Activated CD8-positive, alpha-beta memory T cell treated with anti-CD3 and anti-CD28 coated beads for 4 hours (primary cell): ENCODE data around the gene WNT2B.

ENCODE experiments used
- DNase-seq, 2 donors: peaks; one replicate each; pipeline ENCODE4 v3.0.0-alpha.2; 2020; ENCODE audit warnings: low read depth in 2 of 2

The WNT2B gene

DNA sequence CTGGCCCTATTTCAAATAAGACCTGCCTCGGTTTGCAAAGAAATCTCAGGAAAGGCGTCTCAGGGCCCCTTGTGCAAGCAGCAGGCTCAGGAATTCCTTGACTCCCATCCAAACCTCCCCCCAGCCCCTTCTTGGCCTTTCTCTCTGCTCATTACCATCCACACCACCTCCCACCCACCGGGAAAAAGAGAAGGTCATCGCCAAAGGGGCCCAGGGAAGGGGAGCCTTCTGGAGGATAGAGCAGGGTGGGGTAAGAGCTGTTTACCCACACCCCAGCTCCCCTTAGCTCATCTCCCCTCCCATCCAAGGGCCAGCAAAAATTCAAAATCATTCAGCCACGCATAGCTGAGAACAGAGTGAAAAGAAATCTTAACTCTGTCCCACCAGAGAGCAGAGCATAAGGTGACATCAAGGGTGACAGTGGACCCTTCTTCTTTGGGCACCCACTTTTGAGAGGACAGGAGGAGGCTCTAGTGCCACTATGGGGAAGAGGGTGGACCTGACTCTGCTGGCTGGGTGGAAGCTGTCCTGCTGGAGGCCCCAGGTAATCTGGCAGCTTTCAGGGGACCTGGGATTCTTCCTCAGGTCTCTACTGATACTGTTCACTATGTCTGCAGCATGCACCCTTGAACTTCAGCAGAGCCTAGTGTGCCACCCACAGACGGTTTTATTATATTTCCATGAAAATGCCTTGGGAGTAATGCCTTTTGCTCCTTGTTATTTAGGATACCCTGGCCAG is 3.9 kb upstream of the WNT2B start:
- no peak for DNase-seq

DNA sequence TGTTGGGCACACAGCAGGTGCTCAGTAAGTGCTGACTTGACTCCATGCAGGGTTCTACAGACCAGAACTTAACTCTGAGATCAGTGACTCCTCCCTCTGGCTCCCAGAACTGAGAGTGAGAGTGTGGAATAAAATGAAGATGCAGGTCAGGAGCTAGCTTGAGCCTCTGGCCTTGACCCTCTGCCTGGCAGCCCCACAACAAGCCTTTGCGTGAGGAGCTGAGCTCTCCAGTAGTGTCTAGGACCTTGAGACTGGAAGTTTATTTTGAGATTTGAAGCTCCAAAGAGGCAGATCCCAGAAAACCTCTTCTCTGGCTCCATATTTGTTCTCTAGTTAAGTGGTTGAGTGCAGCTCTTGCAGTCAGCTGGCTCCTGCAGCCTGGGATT is 3.4 kb upstream of the WNT2B start:
- DNase-seq: no peak

DNA sequence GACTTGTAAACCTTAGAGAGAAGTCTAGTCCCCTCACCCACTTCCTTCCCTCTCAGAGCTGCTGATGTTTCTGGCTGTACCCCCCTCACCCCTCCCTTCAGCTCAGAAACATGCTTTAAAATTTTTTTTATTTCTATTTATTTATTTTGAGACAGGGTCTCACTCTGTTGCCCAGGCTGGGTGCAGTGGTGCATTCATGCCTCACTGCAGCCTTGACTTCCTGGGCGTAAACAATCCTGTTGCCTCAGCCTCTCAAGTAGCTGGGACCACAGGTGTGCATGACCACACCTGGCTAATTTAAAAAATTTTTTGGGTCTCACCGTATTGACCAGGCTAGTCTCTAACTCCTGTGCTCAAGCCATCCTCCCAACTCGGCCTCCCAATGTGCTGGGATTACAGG is 2.9 kb upstream of the WNT2B start:
- DNase-seq: no peak

DNA sequence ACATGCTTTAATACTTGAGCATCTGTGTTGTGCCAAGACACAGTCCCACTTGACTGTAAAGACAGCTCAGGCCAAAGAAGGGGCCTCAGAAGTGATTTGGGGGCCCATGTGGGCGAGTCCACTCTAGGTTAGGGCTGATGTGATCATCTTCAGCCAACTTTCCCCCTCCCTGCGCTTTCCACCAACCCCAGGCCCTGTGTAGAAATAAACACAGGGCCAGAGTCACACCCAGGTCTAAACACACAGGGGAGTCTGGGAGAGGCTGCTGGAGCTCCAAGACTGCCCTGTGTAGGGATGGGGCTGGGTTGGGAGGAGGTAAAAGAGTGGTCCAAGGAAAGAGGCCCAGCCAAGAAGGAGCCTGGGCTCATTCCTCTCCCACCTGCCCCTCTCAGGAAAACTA is 2.5 kb upstream of the WNT2B start:
- DNase-seq: no peak

DNA sequence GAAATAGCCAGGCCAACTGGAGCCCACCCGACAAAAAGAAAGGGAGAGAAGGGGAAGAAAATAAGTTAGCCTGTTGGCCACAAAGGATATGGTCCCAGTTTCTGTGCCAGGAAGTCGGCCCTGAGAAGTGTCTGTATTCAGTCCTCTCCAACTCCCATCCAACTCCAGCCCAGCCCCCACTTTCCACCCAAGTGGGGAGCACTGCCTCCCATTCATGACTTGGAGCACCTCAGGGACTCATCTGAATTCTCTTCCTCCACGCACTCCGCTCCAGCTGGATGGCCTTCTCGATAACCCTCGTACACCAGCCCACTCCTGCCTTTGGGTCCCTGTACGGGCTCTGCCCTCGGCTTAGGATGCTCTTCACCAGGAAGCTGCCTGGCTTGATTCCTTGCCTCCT is 2.0 kb upstream of the WNT2B start:
- DNase-seq: no peak

DNA sequence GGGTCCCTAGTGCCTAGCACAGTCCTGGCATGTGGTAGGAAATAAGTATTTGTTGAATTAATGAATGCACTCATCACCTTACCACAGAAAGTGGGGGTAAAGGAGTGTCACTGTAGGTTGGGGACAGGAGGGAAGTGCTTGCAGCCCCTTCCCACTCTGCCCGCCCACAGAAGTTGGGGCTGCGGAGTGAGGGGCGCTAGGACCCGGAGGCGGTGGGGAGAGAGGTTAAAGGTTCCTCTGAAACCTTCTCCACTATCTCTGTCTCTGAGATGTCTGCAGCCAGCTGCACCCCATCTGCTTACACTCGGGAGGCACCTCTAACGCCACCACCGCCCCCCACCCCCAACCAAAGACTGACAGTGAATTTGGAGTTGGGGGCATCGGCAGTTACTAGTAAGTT is 1.4 kb upstream of the WNT2B start:
- DNase-seq: no peak

DNA sequence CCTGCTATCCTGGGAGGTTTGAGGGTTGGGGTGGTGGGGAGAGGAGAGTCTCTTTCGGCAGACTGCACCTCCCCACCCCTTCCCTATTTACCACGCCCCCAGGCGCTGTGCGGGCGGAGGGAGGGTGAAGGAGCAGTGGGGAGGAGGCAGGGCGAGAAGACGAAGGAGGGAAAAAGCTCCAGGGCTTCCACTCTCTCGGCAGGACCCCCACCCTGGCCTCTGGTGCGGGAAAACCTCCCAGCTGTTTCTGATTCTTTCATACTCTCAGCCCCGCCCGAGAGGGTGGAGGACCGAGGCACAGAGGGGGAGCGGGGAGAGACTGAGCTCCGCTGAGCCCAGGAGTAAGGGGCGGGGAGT is 866 bp upstream of the WNT2B start:
- no peak for DNase-seq

DNA sequence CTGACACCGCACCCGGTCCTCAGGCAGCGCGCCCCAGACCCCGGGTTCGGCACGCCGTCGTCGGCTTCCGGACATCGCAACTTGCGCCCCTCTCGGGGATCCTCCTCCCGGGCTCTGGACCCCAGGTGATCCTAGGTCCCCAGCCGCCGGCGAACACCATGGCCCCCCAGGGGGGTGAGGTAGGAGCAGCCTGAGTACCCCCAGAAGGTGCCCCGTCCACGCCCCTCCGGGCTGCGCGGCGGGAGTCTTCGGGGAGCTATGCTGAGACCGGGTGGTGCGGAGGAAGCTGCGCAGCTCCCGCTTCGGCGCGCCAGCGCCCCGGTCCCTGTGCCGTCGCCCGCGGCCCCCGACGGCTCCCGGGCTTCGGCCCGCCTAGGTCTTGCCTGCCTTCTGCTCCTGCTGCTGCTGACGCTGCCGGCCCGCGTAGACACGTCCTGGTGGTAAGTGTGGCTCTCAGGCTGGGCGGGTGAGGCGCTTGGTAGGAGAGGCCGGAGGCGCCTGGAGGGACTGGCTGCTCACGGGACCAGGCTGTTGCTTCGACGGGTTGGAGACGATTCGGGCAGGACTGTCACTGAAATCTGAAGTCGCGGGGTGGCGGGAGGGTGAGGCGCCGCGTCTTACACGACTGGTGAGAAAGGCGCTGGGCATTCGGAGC is 367 bp downstream of the WNT2B start:
- no peak for DNase-seq

DNA sequence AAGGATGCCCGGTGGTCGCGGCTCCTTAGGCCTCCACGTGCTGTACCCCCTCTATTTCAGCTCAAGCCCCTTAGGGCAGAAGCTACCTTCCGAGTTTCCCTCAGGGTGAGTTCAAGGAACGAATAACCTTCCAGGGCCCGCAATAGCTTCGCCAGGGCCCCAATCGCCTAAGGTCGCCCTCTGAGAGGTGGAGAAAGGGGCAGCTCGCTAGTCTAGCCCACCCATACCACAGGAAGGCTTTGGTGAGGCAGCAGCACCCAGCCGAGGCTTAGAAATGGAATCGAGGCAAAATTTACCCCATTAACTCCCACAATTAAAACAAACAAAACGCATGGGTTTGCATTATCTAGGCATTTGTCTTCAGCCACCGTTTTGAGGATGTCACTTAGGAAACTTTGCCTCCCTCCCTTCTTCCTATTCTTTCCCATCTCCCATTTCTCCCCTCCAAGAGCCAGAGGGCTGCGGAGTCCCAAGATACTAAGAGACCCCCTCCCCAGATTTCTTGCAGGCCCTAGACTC is 954 bp downstream of the WNT2B start:
- DNase-seq: no peak

DNA sequence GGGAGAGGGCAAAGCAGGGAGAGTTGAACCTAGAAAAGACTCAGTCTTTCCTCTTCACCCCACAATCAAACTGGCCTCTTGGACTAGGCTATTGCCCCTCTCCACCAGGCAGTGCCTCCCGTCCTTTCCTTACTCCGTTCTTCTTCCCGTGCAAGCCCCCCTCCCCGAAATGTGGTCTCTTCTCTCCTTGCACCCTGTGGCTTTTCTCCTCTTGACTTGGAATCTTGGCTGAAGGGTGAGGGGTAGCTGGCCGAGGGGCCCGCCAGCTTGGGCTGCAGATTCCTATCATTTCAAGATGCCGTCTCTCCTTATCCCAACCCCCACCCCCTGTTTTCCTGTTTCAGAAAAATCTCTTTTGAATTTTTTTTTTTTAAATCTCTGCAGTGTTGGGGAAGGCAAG is 1.6 kb downstream of the WNT2B start:
- no peak for DNase-seq

DNA sequence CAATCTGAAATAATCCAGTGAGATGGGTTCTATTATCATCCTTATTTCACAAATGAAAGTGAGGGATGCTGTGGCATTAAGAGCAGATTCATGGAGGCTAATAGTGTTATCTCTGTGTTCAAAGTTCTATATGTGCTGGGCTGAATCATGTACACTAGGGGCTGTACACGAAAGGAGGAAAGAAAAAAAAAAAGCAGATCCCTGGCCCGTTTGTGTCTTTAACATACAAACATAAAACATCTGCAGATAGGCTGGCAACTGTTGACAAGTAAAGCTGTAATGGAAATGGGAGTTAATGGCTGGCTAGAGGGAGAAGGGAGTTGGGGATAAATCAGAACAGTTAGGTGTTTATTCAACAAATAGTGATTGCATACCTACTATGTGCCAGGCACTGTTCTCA is 3.1 kb downstream of the WNT2B start:
- no peak for DNase-seq

DNA sequence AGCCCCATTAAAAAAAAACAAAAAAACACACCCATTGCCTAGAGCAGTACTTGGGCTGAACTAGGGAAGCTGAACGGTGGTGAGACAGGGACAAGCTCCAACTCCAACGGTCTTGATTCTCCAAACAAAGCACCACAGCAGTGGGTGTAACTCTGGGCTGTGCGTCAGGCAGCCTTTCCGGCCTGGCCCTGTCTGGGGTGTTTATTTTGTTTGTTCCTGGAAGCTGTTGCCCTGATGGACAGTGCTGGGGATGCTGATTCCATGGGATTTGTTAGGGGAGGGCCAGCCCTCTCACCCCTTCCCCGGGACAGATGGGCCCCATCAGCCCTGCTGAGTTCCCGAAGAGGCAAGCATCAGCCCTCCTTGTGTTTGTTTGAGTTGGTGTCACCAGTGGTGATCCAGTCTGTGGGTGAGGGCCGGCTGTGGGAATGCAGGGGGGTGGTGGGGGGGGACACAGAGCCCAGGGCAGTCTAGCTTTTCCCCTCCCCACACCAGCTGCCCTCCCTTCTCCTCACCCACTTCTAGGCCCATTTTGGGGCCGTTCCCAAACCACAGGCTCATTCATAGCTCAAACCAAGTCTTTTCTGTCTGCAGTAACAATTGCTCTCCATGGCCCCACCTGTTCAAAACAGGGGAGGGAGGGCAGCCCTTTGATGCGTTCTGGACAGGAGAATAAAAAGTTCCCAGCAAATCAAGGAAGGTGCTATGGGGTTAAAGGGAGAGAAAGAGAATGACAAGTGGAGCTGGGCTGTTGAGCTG is 4.5 kb downstream of the WNT2B start:
- no peak for DNase-seq

DNA sequence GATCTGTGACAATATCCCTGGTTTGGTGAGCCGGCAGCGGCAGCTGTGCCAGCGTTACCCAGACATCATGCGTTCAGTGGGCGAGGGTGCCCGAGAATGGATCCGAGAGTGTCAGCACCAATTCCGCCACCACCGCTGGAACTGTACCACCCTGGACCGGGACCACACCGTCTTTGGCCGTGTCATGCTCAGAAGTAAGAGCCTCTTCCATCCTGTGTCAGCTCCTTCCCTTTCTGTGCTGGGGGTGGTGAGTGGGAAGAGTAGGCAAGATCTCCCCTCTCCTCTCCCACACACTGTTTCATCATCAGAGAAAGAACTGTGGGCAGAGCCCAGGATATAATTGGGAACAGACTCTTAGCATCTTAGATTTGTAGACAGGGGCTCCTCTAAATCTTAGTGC is 6.1 kb downstream of the WNT2B start:
- DNase-seq: no peak

DNA sequence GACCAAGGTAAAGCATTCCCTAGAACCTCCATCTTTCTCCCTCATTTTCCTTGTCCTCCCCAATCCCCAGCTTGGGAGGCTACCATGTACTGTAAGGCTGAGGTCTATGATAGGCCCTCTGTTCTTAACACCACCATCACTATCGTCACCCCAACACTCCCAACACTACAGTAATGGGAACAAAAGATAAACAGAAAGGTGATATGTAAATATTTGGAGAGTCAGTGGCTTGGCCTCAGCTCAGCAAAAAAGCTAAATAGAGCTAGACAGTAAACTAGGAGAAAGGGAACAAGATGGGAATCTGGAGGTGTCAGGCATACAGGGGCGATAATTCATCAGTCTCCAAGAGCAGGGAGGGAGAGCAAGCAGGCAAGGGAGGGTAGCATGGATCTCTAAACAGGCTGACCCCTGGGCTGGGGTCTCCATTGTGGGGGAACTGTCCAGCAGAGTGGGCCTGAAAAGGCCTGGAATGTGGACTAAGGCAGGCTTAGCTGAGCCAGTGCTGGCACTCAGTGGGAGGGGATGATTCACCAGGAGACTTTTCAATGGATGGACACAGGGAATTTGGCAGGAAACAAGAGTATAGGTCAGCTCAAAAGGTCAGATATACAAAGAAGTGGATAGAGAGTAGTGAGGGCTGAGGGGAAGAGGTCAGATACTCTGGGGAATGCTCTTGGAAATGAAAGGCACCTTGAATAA is 6.7 kb downstream of the WNT2B start:
- DNase-seq: no peak

DNA sequence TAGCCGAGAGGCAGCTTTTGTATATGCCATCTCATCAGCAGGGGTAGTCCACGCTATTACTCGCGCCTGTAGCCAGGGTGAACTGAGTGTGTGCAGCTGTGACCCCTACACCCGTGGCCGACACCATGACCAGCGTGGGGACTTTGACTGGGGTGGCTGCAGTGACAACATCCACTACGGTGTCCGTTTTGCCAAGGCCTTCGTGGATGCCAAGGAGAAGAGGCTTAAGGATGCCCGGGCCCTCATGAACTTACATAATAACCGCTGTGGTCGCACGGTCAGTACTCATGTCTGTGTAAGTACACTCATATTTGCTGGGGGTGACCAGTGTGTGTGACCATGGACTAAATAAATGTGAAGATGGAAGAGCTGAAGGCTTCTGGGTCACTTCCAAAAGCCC is 7.4 kb downstream of the WNT2B start:
- DNase-seq: no peak

DNA sequence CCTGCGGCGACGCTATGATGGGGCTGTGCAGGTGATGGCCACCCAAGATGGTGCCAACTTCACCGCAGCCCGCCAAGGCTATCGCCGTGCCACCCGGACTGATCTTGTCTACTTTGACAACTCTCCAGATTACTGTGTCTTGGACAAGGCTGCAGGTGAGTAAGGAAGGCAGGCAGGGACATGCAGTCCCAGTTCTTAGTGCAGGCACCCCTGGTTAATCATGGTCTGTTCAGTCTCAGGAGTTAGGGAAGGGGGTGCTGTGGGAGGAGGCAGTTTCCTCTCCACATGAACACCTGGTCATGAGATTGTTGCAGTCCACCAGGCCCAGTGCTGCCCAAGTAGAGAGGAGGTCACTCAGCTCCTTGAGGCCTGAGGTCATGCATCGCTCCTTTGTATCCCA is 8.5 kb downstream of the WNT2B start:
- DNase-seq: no peak

DNA sequence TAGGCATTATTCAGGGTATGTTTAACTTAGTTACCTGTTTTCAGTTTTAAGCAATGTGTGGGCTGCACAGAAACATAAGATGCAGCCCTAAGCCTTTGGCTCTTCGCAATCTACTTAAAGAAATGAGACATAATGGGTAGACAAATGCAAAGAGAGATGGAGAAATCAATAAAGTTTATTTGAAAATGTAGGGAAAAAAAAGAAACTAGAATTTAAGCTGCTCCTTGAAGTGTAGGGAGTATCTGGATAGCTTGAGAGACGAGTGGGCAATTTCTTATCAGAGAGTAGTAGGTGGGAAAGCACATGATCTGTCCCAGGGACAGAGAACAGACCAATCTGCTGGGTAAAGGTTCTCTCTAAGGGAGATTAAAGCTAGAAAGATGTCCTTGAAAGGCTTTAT is 8.9 kb downstream of the WNT2B start:
- DNase-seq: no peak

DNA sequence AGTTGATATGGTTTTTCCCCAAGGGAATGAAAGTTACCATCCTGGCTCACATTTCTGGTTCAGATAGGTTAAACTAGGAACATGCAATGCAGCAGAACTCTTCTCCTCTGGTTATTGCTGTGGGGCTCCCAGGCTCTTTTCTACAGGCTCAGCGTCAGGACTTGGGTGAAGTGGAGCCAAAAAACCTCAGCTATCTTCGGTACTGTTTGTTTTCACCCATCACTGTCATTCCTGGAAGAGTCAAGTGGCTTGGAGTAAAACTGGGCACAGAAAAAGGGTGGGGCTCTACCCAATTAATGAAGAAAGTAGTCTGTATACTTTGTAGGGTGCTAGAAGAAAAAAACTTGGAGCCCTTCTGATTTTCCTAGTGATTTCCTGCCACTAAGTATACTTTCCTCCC is 9.4 kb downstream of the WNT2B start:
- DNase-seq: no peak

DNA sequence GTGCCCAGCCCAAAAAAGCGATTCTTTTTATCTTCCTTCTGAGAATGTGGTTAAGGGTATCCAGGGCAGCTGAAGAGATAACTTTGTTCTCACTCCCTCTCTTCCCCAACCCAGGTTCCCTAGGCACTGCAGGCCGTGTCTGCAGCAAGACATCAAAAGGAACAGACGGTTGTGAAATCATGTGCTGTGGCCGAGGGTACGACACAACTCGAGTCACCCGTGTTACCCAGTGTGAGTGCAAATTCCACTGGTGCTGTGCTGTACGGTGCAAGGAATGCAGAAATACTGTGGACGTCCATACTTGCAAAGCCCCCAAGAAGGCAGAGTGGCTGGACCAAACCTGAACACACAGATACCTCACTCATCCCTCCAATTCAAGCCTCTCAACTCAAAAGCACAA is 11.4 kb downstream of the WNT2B start:
- no peak for DNase-seq

DNA sequence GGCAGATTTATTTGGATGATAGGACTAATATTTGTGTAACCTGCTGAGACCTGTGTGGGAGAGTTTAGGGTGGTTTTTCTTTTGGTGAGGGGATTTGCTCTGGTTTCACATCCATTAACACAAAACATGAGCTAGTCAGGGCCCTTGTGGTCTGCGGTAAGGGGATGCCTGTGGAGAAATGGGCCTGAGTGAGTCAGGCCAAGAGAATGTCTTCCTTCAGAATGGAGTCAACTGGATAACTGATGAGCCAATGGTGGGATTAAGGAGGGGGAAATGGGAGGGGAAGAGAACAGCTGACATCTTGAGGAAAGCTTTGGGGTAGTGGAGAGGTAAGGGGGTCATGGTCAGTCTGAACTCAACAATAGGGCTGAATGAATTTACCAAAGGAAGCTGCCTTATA is 13.9 kb downstream of the WNT2B start:
- DNase-seq: no peak

DNA sequence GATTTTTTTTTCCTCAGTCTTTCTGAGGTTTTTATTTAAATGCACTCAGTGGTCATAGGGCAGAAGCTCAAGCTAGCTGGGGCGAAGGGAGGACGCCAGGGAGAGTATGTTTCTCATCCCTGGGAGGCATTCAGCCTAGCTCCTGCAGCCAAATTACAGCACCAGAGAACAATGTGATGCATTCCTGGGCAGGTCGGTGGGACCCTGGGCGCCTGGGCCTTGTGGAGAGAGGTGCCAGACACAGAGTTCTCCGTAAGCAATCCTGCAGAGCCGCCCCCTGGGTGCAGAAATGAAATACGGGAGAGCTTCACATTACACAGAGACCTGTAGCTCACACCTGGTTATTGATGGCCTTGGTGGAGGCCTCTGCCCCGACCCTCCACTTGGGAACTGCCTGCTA is 15.5 kb downstream of the WNT2B start:
- DNase-seq: no peak

DNA sequence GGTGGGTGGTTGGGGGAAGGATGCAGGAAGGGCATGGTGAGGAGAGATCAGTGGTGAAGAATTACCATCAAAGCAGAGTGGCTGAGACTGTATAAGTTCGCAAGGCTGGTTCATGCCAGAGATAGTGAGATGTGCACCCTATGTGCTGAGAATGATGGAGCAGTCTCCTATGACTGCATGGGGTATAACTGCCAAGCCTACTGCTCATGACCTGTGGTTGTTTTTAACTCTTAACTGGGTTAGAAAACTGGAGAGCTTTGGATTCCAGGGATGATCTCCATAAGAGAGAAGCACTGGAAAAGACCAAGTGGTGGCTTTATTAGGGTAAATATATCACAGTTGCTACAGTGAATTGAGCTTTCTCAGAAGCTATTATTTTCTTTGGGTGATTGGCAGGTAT is 16.2 kb downstream of the WNT2B start:
- DNase-seq: no peak
